Spinal cord (tissue), 10 donors: ENCODE results near the gene EIF3A. TPM values are rescaled to one million over a fixed set of nuclear protein-coding genes. Genes with fewer than 3 reads are reported as not detected.

Experiments used
- DNase-seq, 6 donors: peaks; one replicate each; pipeline versions ENCODE4 v3.0.0 to v3.0.0-alpha.2; 2013 to 2015; ENCODE audit warnings: low spot score in 6 of 6, low read depth in 4 of 6
- H3K27ac ChIP-seq: one replicate; pipeline ENCODE4 v1.5.1; 2013; ENCODE audit warnings: low read depth, low read length, control low read depth
- H3K27me3 ChIP-seq: one replicate; pipeline ENCODE4 v1.6.1; 2013; ENCODE audit warnings: low read length; ENCODE audit not compliant: control insufficient read depth, insufficient read depth
- H3K36me3 ChIP-seq: one replicate; pipeline ENCODE4 v1.6.1; 2013; ENCODE audit warnings: low read length; ENCODE audit not compliant: control insufficient read depth, insufficient read depth
- H3K4me1 ChIP-seq: one replicate; pipeline ENCODE4 v1.6.1; 2013; ENCODE audit warnings: low read length; ENCODE audit not compliant: control insufficient read depth, insufficient read depth
- H3K4me3 ChIP-seq: one replicate; pipeline ENCODE4 v1.5.1; 2013; ENCODE audit warnings: low read depth, low read length, control low read depth
- H3K9me3 ChIP-seq: one replicate; pipeline ENCODE4 v1.6.1; 2013; ENCODE audit warnings: low read length; ENCODE audit not compliant: control insufficient read depth, insufficient read depth
- WGBS: methylation state at CpG from one replicate; pipeline ENCODE4 v1.1.5; 2013; ENCODE audit warnings: missing lambda C conversion rate; ENCODE audit not compliant: insufficient coverage; 5-methylcytosine and 5-hydroxymethylcytosine counted together
- polyA plus RNA-seq, 2 donors: library from polyadenylated mRNA; unstranded; fragments of 120-200 nt; gene quantifications; one replicate each; pipeline ENCODE4 v1.2.1, GENCODE V29; 2013; ENCODE audit not compliant: insufficient read length in 2 of 2
- small RNA-seq: library from RNA; depleted of rRNA; stranded (forward); fragments of <200 nt; gene quantifications from one replicate; pipeline ENCODE3, GENCODE V24; 2014; ENCODE audit warnings: low replicate concordance
- total RNA-seq, 2 donors: library from RNA; depleted of rRNA in 1 of 2; stranded (reverse); fragments of 120-200 nt in 1 of 2; fragments of >200 nt in 1 of 2; gene quantifications; one replicate each; pipeline versions ENCODE4 v1.2.3 to v1.2.4, GENCODE V29; 2013 to 2014
- donor health status: healthy.

The EIF3A gene
- total and polyA plus RNA-seq, 4 donors, result 77.1 to 111 (median 86.0) TPM

- Histone ChIP-seq H3K27ac (no peak overlapping the region), H3K27me3 (no peaks in the 10 kb centered on the region), H3K4me1 (no peaks in the 10 kb centered on the region), H3K4me3 (no peak overlapping the region), H3K9me3 (peaks cover 2% of the 10 kb centered on the region), H3K36me3 (no peaks in the 10 kb centered on the region)
- 100% methylated on average over 1 of the region's 2 CpGs for WGBS
- DNase-seq, result no peak
Observed at GRCh38 chr10:118994321-118994720, 86.3 kb downstream of the EIF3A start.

GRCh38 chr10:118993214-118993613 is 87.4 kb downstream of the EIF3A start:
- Histone ChIP-seq H3K4me1 (no peaks in the 10 kb centered on the region), H3K4me3 (no peak overlapping the region), H3K27me3 (no peaks in the 10 kb centered on the region), H3K27ac (no peak overlapping the region), H3K36me3 (no peaks in the 10 kb centered on the region), H3K9me3 (peaks cover 2% of the 10 kb centered on the region)
- no peak for DNase-seq
- WGBS, result 59% methylated on average over 2 of the region's 3 CpGs

GRCh38 chr10:118992496-118992895 is 88.1 kb downstream of the EIF3A start:
- DNase-seq, result no peak
- Histone ChIP-seq H3K36me3 (no peaks in the 10 kb centered on the region), H3K27me3 (no peaks in the 10 kb centered on the region), H3K4me1 (no peaks in the 10 kb centered on the region), H3K27ac (no peak overlapping the region), H3K9me3 (no peaks in the 10 kb centered on the region), H3K4me3 (no peak overlapping the region)
- WGBS, result no CpG with 5 or more reads among the region's 2 CpGs

- no peaks in the 10 kb centered on the region for H3K36me3 ChIP-seq
- H3K9me3 ChIP-seq, result no peaks in the 10 kb centered on the region
- no peaks in the 10 kb centered on the region for H3K4me1 ChIP-seq
- no peak overlapping the region for H3K4me3 ChIP-seq
- no peak for DNase-seq
- no peaks in the 10 kb centered on the region for H3K27me3 ChIP-seq
- no CpG with 5 or more reads among the region's 1 CpG for WGBS
- H3K27ac ChIP-seq, result no peak overlapping the region
Observed at GRCh38 chr10:118990326-118990725, 90.3 kb downstream of the EIF3A start.

GRCh38 chr10:118986815-118987790 is 93.5 kb downstream of the EIF3A start:
- Histone ChIP-seq H3K9me3 (no peaks in the 10 kb centered on the region), H3K4me1 (no peaks in the 10 kb centered on the region), H3K4me3 (no peak overlapping the region), H3K27me3 (no peaks in the 10 kb centered on the region), H3K36me3 (no peaks in the 10 kb centered on the region), H3K27ac (no peak overlapping the region)
- WGBS, result 65% methylated on average over 4 of the region's 7 CpGs
- no peak for DNase-seq

GRCh38 chr10:118985576-118985975 is 95.0 kb downstream of the EIF3A start:
- no peaks in the 10 kb centered on the region for H3K36me3 ChIP-seq
- no peak overlapping the region for H3K4me3 ChIP-seq
- no peak overlapping the region for H3K27ac ChIP-seq
- no peaks in the 10 kb centered on the region for H3K4me1 ChIP-seq
- DNase-seq, result no peak
- H3K27me3 ChIP-seq, result no peaks in the 10 kb centered on the region
- no peaks in the 10 kb centered on the region for H3K9me3 ChIP-seq
- WGBS, result no CpG with 5 or more reads among the region's 2 CpGs

Small RNA genes within 50 kb of the gene (small RNA-seq; reads per million reads assigned to genes)
- gene AL355598.1, result not detected
- not detected for gene RF00413
- gene SNORA19, result not detected

Other genes with a start within 250 kb of the EIF3A start
- 1 to 10 TPM; 6.3 to 9.3 TPM for gene NANOS1, start 51.1 kb downstream of the EIF3A start, total RNA-seq
- gene NANOS1, start 51.1 kb downstream of the EIF3A start, polyA plus RNA-seq, result 10 to 100 TPM; 20.5 to 24.3 TPM
- gene DENND10, start 23.3 kb upstream of the EIF3A start, total RNA-seq, result 10 to 100 TPM; 51.3 to 55.2 TPM
- gene DENND10, start 23.3 kb upstream of the EIF3A start, polyA plus RNA-seq, result 10 to 100 TPM; 47.4 to 61.3 TPM
- 10 to 100 TPM; 17.5 to 20.2 TPM for gene SFXN4, start 84.9 kb upstream of the EIF3A start, total RNA-seq
- 10 to 100 TPM; 30.6 to 36.5 TPM for gene SFXN4, start 84.9 kb upstream of the EIF3A start, polyA plus RNA-seq
- 100 to 1,000 TPM; 144 to 197 TPM for gene PRDX3, start 98.0 kb upstream of the EIF3A start, total RNA-seq
- gene PRDX3, start 98.0 kb upstream of the EIF3A start, polyA plus RNA-seq, result 100 to 1,000 TPM; 161 to 175 TPM
- gene GRK5, start 126.8 kb upstream of the EIF3A start, total RNA-seq, result 10 to 100 TPM; 15.6 to 27.1 TPM
- 10 to 100 TPM; 24.2 to 29.5 TPM for gene GRK5, start 126.8 kb upstream of the EIF3A start, polyA plus RNA-seq